Liver (tissue), 3 donors: ENCODE results near the gene PLB1.

Source experiments
- EGR1 ChIP-seq, 2 donors: IDR thresholded peaks; 2 replicates each; pipeline ENCODE4 v1.6.1; 2016 to 2018; ENCODE audit warnings: antibody characterized with exemption in 2 of 2, low read depth in 2 of 2
- RAD21 ChIP-seq, 2 donors: IDR thresholded peaks; 2 replicates each; pipeline ENCODE4 v1.6.1; 2016; ENCODE audit warnings: antibody characterized with exemption in 2 of 2, mild to moderate bottlenecking in 2 of 2
- TF ChIP-seq, protein P1 (sequence below): IDR thresholded peaks from 2 replicates; pipeline ENCODE4 v1.6.1; 2016; ENCODE audit warnings: antibody characterized with exemption
- TF ChIP-seq, protein P2 (sequence below): fragments of 150-350 bp; IDR thresholded peaks from 2 replicates; pipeline ENCODE4 v1.5.1; 2017; ENCODE audit warnings: improper control_type of control experiment, low read depth, low read length; ENCODE audit not compliant: missing input control
- TF ChIP-seq, protein P3 (sequence below): IDR thresholded peaks from 2 replicates; pipeline ENCODE4 v1.6.1; 2016; ENCODE audit warnings: antibody characterized with exemption
- donor health status: healthy.
- donor health status: healthy.

DNA sequence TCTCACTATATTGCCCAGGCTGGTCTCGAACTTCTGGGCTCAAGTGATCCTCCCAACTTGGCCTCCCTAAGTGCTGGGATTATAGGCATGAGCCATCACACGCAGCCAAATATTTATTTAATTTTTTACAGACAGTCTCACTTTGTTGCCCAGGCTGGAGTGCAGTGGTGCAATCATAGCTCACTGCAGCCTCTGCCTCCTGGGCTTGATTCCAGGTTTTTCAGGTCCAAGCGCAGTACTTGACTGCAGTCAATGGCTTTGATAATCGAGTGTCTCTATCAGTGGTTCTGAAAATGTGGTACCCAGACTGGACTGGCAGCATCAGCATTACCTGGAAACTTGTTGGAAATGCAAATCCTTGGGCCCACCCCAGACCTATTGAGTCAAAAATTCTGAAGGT, 63.1 kb downstream of the PLB1 start:
- TF ChIP-seq RAD21 (IDR thresholded peaks at IDR 0.05), result no peak
- TF ChIP-seq, protein P1, sequence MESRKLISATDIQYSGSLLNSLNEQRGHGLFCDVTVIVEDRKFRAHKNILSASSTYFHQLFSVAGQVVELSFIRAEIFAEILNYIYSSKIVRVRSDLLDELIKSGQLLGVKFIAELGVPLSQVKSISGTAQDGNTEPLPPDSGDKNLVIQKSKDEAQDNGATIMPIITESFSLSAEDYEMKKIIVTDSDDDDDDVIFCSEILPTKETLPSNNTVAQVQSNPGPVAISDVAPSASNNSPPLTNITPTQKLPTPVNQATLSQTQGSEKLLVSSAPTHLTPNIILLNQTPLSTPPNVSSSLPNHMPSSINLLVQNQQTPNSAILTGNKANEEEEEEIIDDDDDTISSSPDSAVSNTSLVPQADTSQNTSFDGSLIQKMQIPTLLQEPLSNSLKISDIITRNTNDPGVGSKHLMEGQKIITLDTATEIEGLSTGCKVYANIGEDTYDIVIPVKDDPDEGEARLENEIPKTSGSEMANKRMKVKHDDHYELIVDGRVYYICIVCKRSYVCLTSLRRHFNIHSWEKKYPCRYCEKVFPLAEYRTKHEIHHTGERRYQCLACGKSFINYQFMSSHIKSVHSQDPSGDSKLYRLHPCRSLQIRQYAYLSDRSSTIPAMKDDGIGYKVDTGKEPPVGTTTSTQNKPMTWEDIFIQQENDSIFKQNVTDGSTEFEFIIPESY, result no peak
- TF ChIP-seq EGR1 (IDR thresholded peaks at IDR 0.05; ENCODE audit: low read depth in 2 of 2), result no peak
- TF ChIP-seq, protein P2, sequence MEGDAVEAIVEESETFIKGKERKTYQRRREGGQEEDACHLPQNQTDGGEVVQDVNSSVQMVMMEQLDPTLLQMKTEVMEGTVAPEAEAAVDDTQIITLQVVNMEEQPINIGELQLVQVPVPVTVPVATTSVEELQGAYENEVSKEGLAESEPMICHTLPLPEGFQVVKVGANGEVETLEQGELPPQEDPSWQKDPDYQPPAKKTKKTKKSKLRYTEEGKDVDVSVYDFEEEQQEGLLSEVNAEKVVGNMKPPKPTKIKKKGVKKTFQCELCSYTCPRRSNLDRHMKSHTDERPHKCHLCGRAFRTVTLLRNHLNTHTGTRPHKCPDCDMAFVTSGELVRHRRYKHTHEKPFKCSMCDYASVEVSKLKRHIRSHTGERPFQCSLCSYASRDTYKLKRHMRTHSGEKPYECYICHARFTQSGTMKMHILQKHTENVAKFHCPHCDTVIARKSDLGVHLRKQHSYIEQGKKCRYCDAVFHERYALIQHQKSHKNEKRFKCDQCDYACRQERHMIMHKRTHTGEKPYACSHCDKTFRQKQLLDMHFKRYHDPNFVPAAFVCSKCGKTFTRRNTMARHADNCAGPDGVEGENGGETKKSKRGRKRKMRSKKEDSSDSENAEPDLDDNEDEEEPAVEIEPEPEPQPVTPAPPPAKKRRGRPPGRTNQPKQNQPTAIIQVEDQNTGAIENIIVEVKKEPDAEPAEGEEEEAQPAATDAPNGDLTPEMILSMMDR, result no peak
- TF ChIP-seq, protein P3, sequence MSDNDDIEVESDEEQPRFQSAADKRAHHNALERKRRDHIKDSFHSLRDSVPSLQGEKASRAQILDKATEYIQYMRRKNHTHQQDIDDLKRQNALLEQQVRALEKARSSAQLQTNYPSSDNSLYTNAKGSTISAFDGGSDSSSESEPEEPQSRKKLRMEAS, result no peak
